ENCODE data around the gene GK2. TPM values are rescaled to one million over a fixed set of nuclear protein-coding genes. Genes with fewer than 3 reads are reported as not detected.

The GK2 gene
- polyA plus RNA-seq, 4 donors: not detected

- no peak for DNase-seq (ENCODE audit: low read depth in 4 of 4, low spot score in 3 of 4)
Measured at GRCh38 chr4:79390890-79391289, 17.1 kb downstream of the GK2 start.

GRCh38 chr4:79385641-79386040 is 22.4 kb downstream of the GK2 start:
- no peak for DNase-seq (ENCODE audit: low read depth in 4 of 4, low spot score in 3 of 4)

GRCh38 chr4:79381161-79381560 is 26.9 kb downstream of the GK2 start:
- no peak for DNase-seq (ENCODE audit: low read depth in 4 of 4, low spot score in 3 of 4)

- no peak for DNase-seq (ENCODE audit: low read depth in 4 of 4, low spot score in 3 of 4)
Measured at GRCh38 chr4:79370026-79370425, 38.0 kb downstream of the GK2 start.

- no peak for DNase-seq (ENCODE audit: low read depth in 4 of 4, low spot score in 3 of 4)
Measured at GRCh38 chr4:79367096-79367495, 40.9 kb downstream of the GK2 start.

- DNase-seq (ENCODE audit: low read depth in 4 of 4, low spot score in 3 of 4): no peak
Measured at GRCh38 chr4:79366422-79366821, 41.6 kb downstream of the GK2 start.

- no peak for DNase-seq (ENCODE audit: low read depth in 4 of 4, low spot score in 3 of 4)
Measured at GRCh38 chr4:79364061-79364460, 44.0 kb downstream of the GK2 start.

- no peak for DNase-seq (ENCODE audit: low read depth in 4 of 4, low spot score in 3 of 4)
Measured at GRCh38 chr4:79362626-79363025, 45.4 kb downstream of the GK2 start.

GRCh38 chr4:79360006-79360405 is 48.0 kb downstream of the GK2 start:
- DNase-seq (ENCODE audit: low read depth in 4 of 4, low spot score in 3 of 4): no peak

- DNase-seq (ENCODE audit: low read depth in 4 of 4, low spot score in 3 of 4): no peak
Measured at GRCh38 chr4:79358438-79358837, 49.6 kb downstream of the GK2 start.

- no peak for DNase-seq (ENCODE audit: low read depth in 4 of 4, low spot score in 3 of 4)
Measured at GRCh38 chr4:79357365-79357764, 50.7 kb downstream of the GK2 start.

Other genes starting within 250 kb of the GK2 start
- gene NAA11, start 82.2 kb downstream of the GK2 start, polyA plus RNA-seq (ENCODE audit: insufficient read length in 4 of 4): not detected

Measured in left renal pelvis (tissue), 4 donors.